GM12878 (cell line): ENCODE data around the gene PLPP3. TPM values are rescaled to one million over a fixed set of nuclear protein-coding genes. Genes with fewer than 3 reads are reported as not detected.

Source experiments
- ATF7 ChIP-seq: fragments of 450-650 bp; IDR thresholded peaks from 2 replicates; pipeline ENCODE4 v1.6.1; 2016; ENCODE audit warnings: low read depth, mild to moderate bottlenecking
- CTCF ChIP-seq, 3 experiments: IDR thresholded peaks in 2 of 3; conservative IDR thresholded peaks in 1 of 3; 2 replicates each; pipeline ENCODE4 v1.5.1; 2011; ENCODE audit warnings: low read depth in 3 of 3, low read length in 3 of 3, mild to moderate bottlenecking in 3 of 3, control low read depth in 2 of 3, moderate library complexity in 2 of 3, inconsistent platforms in 1 of 3, mixed read lengths in 1 of 3; ENCODE audit not compliant: control insufficient read depth in 2 of 3, insufficient read depth in 1 of 3; ENCODE audit errors: extremely low read depth in 1 of 3
- DPF2 ChIP-seq: fragments of 450-650 bp; IDR thresholded peaks from 2 replicates; pipeline ENCODE4 v1.6.1; 2017; ENCODE audit warnings: mild to moderate bottlenecking
- ESRRA ChIP-seq: IDR thresholded peaks from 2 replicates; pipeline ENCODE4 v1.6.1; 2012; ENCODE audit warnings: mild to moderate bottlenecking, low read length, improper control_type of control experiment
- FOXM1 ChIP-seq: IDR thresholded peaks from 2 replicates; pipeline ENCODE4 v1.6.1; 2012; ENCODE audit warnings: low read depth, mild to moderate bottlenecking, inconsistent platforms, low read length, moderate library complexity
- HDAC2 ChIP-seq: fragments of 200-600 bp; sonication (generic); IDR thresholded peaks from 2 replicates; pipeline ENCODE4 v1.6.1; 2017
- MAX ChIP-seq: IDR thresholded peaks from 2 replicates; pipeline ENCODE4 v1.6.1; 2012; ENCODE audit warnings: low read depth, low read length, improper control_type of control experiment
- NFIC ChIP-seq: IDR thresholded peaks from 2 replicates; pipeline ENCODE4 v1.6.1; 2012; ENCODE audit warnings: low read depth, mild to moderate bottlenecking, inconsistent platforms, low read length, moderate library complexity
- NR2F1 ChIP-seq: fragments of 450-650 bp; conservative IDR thresholded peaks from 2 replicates; pipeline ENCODE4 v1.6.1; 2017; ENCODE audit warnings: mild to moderate bottlenecking
- POLR2AphosphoS2 ChIP-seq: IDR thresholded peaks from 2 replicates; pipeline ENCODE4 v1.6.1; 2011; ENCODE audit warnings: low read depth, mild to moderate bottlenecking, low read length, improper control_type of control experiment, moderate library complexity
- RAD21 ChIP-seq: IDR thresholded peaks from 2 replicates; pipeline ENCODE4 v1.6.1; 2011; ENCODE audit warnings: mild to moderate bottlenecking, low read depth, low read length, moderate library complexity; ENCODE audit not compliant: insufficient read depth
- RBBP5 ChIP-seq: fragments of 200-600 bp; sonication (generic); conservative IDR thresholded peaks from 2 replicates; pipeline ENCODE4 v1.6.1; 2016
- RELB ChIP-seq: fragments of 450-650 bp; IDR thresholded peaks from 2 replicates; pipeline ENCODE4 v1.6.1; 2017; ENCODE audit warnings: low read depth, mild to moderate bottlenecking, moderate library complexity
- RUNX3 ChIP-seq: IDR thresholded peaks from 2 replicates; pipeline ENCODE4 v1.6.1; 2012; ENCODE audit warnings: low read length, inconsistent platforms
- SMARCA5 ChIP-seq: fragments of 450-650 bp; IDR thresholded peaks from 2 replicates; pipeline ENCODE4 v1.6.1; 2017; ENCODE audit warnings: mild to moderate bottlenecking
- SREBF2 ChIP-seq: IDR thresholded peaks from 2 replicates; pipeline ENCODE4 v1.6.1; 2012; ENCODE audit warnings: mild to moderate bottlenecking, low read length
- SUPT20H ChIP-seq: IDR thresholded peaks from 2 replicates; pipeline ENCODE4 v1.6.1; 2011; ENCODE audit warnings: low read depth, mild to moderate bottlenecking, low read length, moderate library complexity, borderline replicate concordance; ENCODE audit not compliant: control insufficient read depth
- SUZ12 ChIP-seq: fragments of 200-600 bp; sonication (generic); IDR thresholded peaks from one replicate; pipeline ENCODE4 v1.6.1; 2018; ENCODE audit warnings: antibody characterized with exemption, mild to moderate bottlenecking; ENCODE audit not compliant: unreplicated experiment
- TAF1 ChIP-seq: IDR thresholded peaks from 2 replicates; pipeline ENCODE4 v1.6.1; 2011; ENCODE audit warnings: mild to moderate bottlenecking, low read depth, low read length, borderline replicate concordance
- TCF12 ChIP-seq: IDR thresholded peaks from 2 replicates; pipeline ENCODE4 v1.6.1; 2011; ENCODE audit warnings: low read depth, mild to moderate bottlenecking, low read length
- USF1 ChIP-seq: IDR thresholded peaks from 2 replicates; pipeline ENCODE4 v1.6.1; 2011; ENCODE audit warnings: borderline replicate concordance, low read depth, mild to moderate bottlenecking, moderate library complexity, mixed read lengths, low read length; ENCODE audit not compliant: insufficient read depth; ENCODE audit errors: extremely low read length
- YY1 ChIP-seq: IDR thresholded peaks from 2 replicates; pipeline ENCODE4 v1.6.1; 2011; ENCODE audit warnings: low read depth, mild to moderate bottlenecking, low read length
- ZBTB40 ChIP-seq: fragments of 450-650 bp; IDR thresholded peaks from 2 replicates; pipeline ENCODE4 v1.6.1; 2016; ENCODE audit warnings: mild to moderate bottlenecking, moderate library complexity, borderline replicate concordance
- ZSCAN29 ChIP-seq: fragments of 450-650 bp; IDR thresholded peaks from 2 replicates; pipeline ENCODE4 v1.6.1; 2017; ENCODE audit warnings: mild to moderate bottlenecking, moderate library complexity
- polyA plus RNA-seq, 11 experiments: library from polyadenylated mRNA; depleted of rRNA in 4 of 11; unstranded in 6 of 11; stranded (reverse) in 5 of 11; fragments of >200 nt; fragmentation: Nextera tagmentation in 4 of 11; fragmentation: Illumina TruSeq in 1 of 11; extraction: Ambion mirVana in 4 of 11; extraction: Trizol in 1 of 11; gene quantifications; 1 replicate in 1 of 11; 2 replicates in 10 of 11; pipeline versions ENCODE4 v1.2.1 to v1.2.3, GENCODE V29; 2011 to 2016; ENCODE audit warnings: inconsistent platforms in 2 of 11, missing spikeins in 2 of 11, low read depth in 1 of 11
- total RNA-seq, 4 experiments: library from RNA; depleted of rRNA in 3 of 4; stranded (reverse); fragments of >200 nt in 3 of 4; fragmentation: Illumina TruSeq in 1 of 4; extraction: Trizol in 1 of 4; gene quantifications; 2 replicates each; pipeline versions ENCODE4 v1.2.1 to v1.2.3, GENCODE V29; 2013 to 2021

Gene PLPP3
- total and polyA plus RNA-seq, 10 of the 15 experiments (the other 5 are each of a cell fraction or from before 2014, with no cell fraction given) = 6.4 to 26.8 (median 9.5) TPM

GRCh38 chr1:56576880-56577405 is 2.4 kb downstream of the PLPP3 start (continued):
- no peak for TF ChIP-seq SREBF2
- TF ChIP-seq NFIC = no peak
- TF ChIP-seq ESRRA = 0 out of 2 replicates have a peak, but pooled peaks have one; percentile 20
- peak; percentile 58 for TF ChIP-seq RAD21
- peak in 2 of 3 experiments; percentile 22 to 51; a peak in 2 of 6 replicates for TF ChIP-seq CTCF (IDR thresholded peaks at IDR 0.05 in 2 of 3, conservative IDR thresholded peaks at IDR 0.05 in 1 of 3; ENCODE audit: control insufficient read depth in 2 of 3, extremely low read depth in 1 of 3, insufficient read depth in 1 of 3, low read depth in 3 of 3, low read length in 3 of 3)
- no peak for TF ChIP-seq MAX
- TF ChIP-seq USF1 = no peak
- no peak for TF ChIP-seq ZSCAN29
- no peak for TF ChIP-seq RBBP5
- TF ChIP-seq HDAC2 = no peak
- no peak for TF ChIP-seq ZBTB40
- no peak for TF ChIP-seq YY1
- TF ChIP-seq NR2F1 = no peak
- TF ChIP-seq SMARCA5 = 0 out of 2 replicates have a peak, but pooled peaks have one; percentile 42
- no peak for TF ChIP-seq RUNX3
- TF ChIP-seq SUPT20H = no peak
- TF ChIP-seq FOXM1 = no peak
- no peak for TF ChIP-seq TAF1
- no peak for TF ChIP-seq DPF2
- TF ChIP-seq TCF12 = no peak
- no peak for TF ChIP-seq SUZ12
- no peak for TF ChIP-seq RELB
- peak; percentile 6; the same call in 1 of the 2 replicates for TF ChIP-seq ATF7
- no peak for TF ChIP-seq POLR2AphosphoS2
